Skeletal muscle tissue (tissue), 4 donors: ENCODE results near the gene KRTAP10-11. TPM values are rescaled to one million over a fixed set of nuclear protein-coding genes. Genes with fewer than 3 reads are reported as not detected.

Experiments
- H3K27ac ChIP-seq: one replicate; pipeline ENCODE4 v1.7.0; 2013; ENCODE audit warnings: mild to moderate bottlenecking, low read depth, low read length, inconsistent platforms
- H3K27me3 ChIP-seq, 3 donors: one replicate each; pipeline ENCODE4 v1.7.0; 2013; ENCODE audit warnings: low read length in 3 of 3; ENCODE audit not compliant: control insufficient read depth in 3 of 3, insufficient read depth in 3 of 3
- H3K36me3 ChIP-seq, 3 donors: one replicate each; pipeline ENCODE4 v1.7.0; 2013; ENCODE audit warnings: low read length in 3 of 3; ENCODE audit not compliant: control insufficient read depth in 3 of 3, insufficient read depth in 3 of 3
- H3K4me1 ChIP-seq, 3 donors: one replicate each; pipeline ENCODE4 v1.7.0; 2013; ENCODE audit warnings: low read length in 3 of 3, mild to moderate bottlenecking in 3 of 3; ENCODE audit not compliant: control insufficient read depth in 3 of 3, insufficient read depth in 3 of 3
- H3K4me3 ChIP-seq, 3 donors: one replicate each; pipeline ENCODE4 v1.7.0; 2013; ENCODE audit warnings: low read length in 3 of 3
- H3K9ac ChIP-seq, 3 donors: one replicate each; pipeline ENCODE4 v1.7.0; 2013; ENCODE audit warnings: low read length in 3 of 3, mild to moderate bottlenecking in 3 of 3, moderate library complexity in 2 of 3, low read depth in 1 of 3
- H3K9me3 ChIP-seq, 3 donors: one replicate each; pipeline ENCODE4 v1.7.0; 2013; ENCODE audit warnings: low read length in 3 of 3; ENCODE audit not compliant: control insufficient read depth in 3 of 3
- total RNA-seq: library from RNA; depleted of rRNA; stranded (reverse); fragments of >200 nt; gene quantifications from one replicate; pipeline ENCODE4 v1.2.3, GENCODE V29; 2014
- donor health status: Osteomylitis.

KRTAP10-11 gene
- total RNA-seq, 1 donor from 2014 or later = not detected

GRCh38 chr21:44650265-44650972 is 4.2 kb downstream of the KRTAP10-11 start:
- Histone ChIP-seq H3K4me3 (no peak overlapping the region), H3K9ac (no peak overlapping the region), H3K27me3 (peaks cover 18 to 38% (median 34%) of the 10 kb centered on the region in 3 donors), H3K9me3 (no peaks in the 10 kb centered on the region), H3K36me3 (no peaks in the 10 kb centered on the region), H3K4me1 (no peaks in the 10 kb centered on the region), H3K27ac (no peak overlapping the region)

GRCh38 chr21:44650973-44651675 is 4.9 kb downstream of the KRTAP10-11 start:
- H3K27ac ChIP-seq = no peak overlapping the region

GRCh38 chr21:44653123-44653522 is 6.9 kb downstream of the KRTAP10-11 start:
- H3K27ac ChIP-seq = no peak overlapping the region
- H3K9me3 ChIP-seq = no peaks in the 10 kb centered on the region
- H3K9ac ChIP-seq = no peak overlapping the region
- H3K4me3 ChIP-seq = no peak overlapping the region
- peaks cover 10 to 32% (median 27%) of the 10 kb centered on the region in 3 donors for H3K27me3 ChIP-seq
- H3K36me3 ChIP-seq = no peaks in the 10 kb centered on the region
- H3K4me1 ChIP-seq = no peaks in the 10 kb centered on the region

More at GRCh38 chr21:44650973-44651675, 4.9 kb downstream of the KRTAP10-11 start:
- Histone ChIP-seq H3K4me3 (no peak overlapping the region), H3K9ac (no peak overlapping the region), H3K9me3 (no peaks in the 10 kb centered on the region), H3K27me3 (peaks cover 18 to 38% (median 34%) of the 10 kb centered on the region in 3 donors), H3K4me1 (no peaks in the 10 kb centered on the region), H3K36me3 (no peaks in the 10 kb centered on the region)

GRCh38 chr21:44653656-44654575 is 7.7 kb downstream of the KRTAP10-11 start:
- Histone ChIP-seq H3K9me3 (no peaks in the 10 kb centered on the region), H3K36me3 (no peaks in the 10 kb centered on the region), H3K9ac (no peak overlapping the region), H3K27ac (no peak overlapping the region), H3K4me1 (no peaks in the 10 kb centered on the region), H3K4me3 (no peak overlapping the region), H3K27me3 (peaks cover 12 to 31% (median 29%) of the 10 kb centered on the region in 3 donors)

GRCh38 chr21:44654576-44655175 is 8.5 kb downstream of the KRTAP10-11 start, which contains the start of gene KRTAP12-4:
Gene KRTAP12-4, minus strand, starts transcription at chr21:44654659. Its CDS starts 45 bp downstream, at chr21:44654614.
- H3K4me3 ChIP-seq = no peak within 1 kb of the TSS
- no peaks in the 10 kb centered on the region for H3K36me3 ChIP-seq
- H3K27ac ChIP-seq = no peak within 1 kb of the TSS
- no peaks in the 10 kb centered on the region for H3K9me3 ChIP-seq
- H3K9ac ChIP-seq = no peak within 1 kb of the TSS
- no peaks in the 10 kb centered on the region for H3K4me1 ChIP-seq
- peaks cover 8 to 27% (median 25%) of the 10 kb centered on the region in 3 donors for H3K27me3 ChIP-seq

GRCh38 chr21:44656868-44657267 is 10.7 kb downstream of the KRTAP10-11 start:
- Histone ChIP-seq H3K27me3 (peaks cover 8 to 26% (median 25%) of the 10 kb centered on the region in 3 donors), H3K4me3 (no peak overlapping the region), H3K27ac (no peak overlapping the region), H3K4me1 (no peaks in the 10 kb centered on the region), H3K9ac (no peak overlapping the region), H3K9me3 (no peaks in the 10 kb centered on the region), H3K36me3 (no peaks in the 10 kb centered on the region)

- no peak within 1 kb of the TSS for H3K27ac ChIP-seq
- no peaks in the 10 kb centered on the region for H3K4me1 ChIP-seq
- no peaks in the 10 kb centered on the region for H3K36me3 ChIP-seq
- H3K27me3 ChIP-seq = peaks cover 8 to 26% (median 25%) of the 10 kb centered on the region in 3 donors
- no peak within 1 kb of the TSS for H3K9ac ChIP-seq
- no peaks in the 10 kb centered on the region for H3K9me3 ChIP-seq
- H3K4me3 ChIP-seq = no peak within 1 kb of the TSS
These were observed 11.7 kb downstream of the KRTAP10-11 start, which contains the start of gene KRTAP12-3 for GRCh38 chr21:44657635-44658540. Gene KRTAP12-3, plus strand, starts transcription at chr21:44657932. Its CDS starts 48 bp downstream, at chr21:44657980.

GRCh38 chr21:44658541-44658910 is 12.3 kb downstream of the KRTAP10-11 start:
- Histone ChIP-seq H3K4me1 (no peaks in the 10 kb centered on the region), H3K27ac (no peak overlapping the region), H3K4me3 (no peak overlapping the region), H3K9me3 (no peaks in the 10 kb centered on the region), H3K36me3 (no peaks in the 10 kb centered on the region), H3K27me3 (peaks cover 8 to 26% (median 25%) of the 10 kb centered on the region in 3 donors), H3K9ac (no peak overlapping the region)
